Measurements from ENCODE around the gene RALGPS1.

Gene RALGPS1

GRCh38 chr9:127074561-127075548 lies 160.3 kb downstream of the RALGPS1 start:
- Histone ChIP-seq H2AFZ (ENCODE audit: low read depth, low read length) (no peak overlapping the region), H3K9ac (ENCODE audit: low read length) (no peak overlapping the region), H3K27ac (ENCODE audit: low read length) (no peak overlapping the region), H4K20me1 (ENCODE audit: insufficient read depth, low read length) (no peaks in the 10 kb centered on the region), H3K9me3 (ENCODE audit: insufficient read depth, low read length) (no peaks in the 10 kb centered on the region), H3K36me3 (replicated peaks; ENCODE audit: low read depth, low read length) (no peaks in the 10 kb centered on the region), H3K79me2 (ENCODE audit: low read length) (no peaks in the 10 kb centered on the region), H3K4me2 (ENCODE audit: low read length) (no peak overlapping the region), H3K4me3 (ENCODE audit: low read length) (no peak overlapping the region), H3K27me3 (ENCODE audit: low read depth, low read length) (no peaks in the 10 kb centered on the region; the same call in 1 of the 2 replicates), H3K4me1 (ENCODE audit: low read length) (no peaks in the 10 kb centered on the region)
- no peak for TF ChIP-seq CTCF (IDR thresholded peaks at IDR 0.05; ENCODE audit: low read depth, low read length)
- TF ChIP-seq EZH2phosphoT487 (IDR thresholded peaks at IDR 0.05; ENCODE audit: low read depth), result no peak

GRCh38 chr9:127075624-127076372 lies 161.2 kb downstream of the RALGPS1 start:
- no peak overlapping the region for H3K9ac ChIP-seq (ENCODE audit: low read length)
- no peak overlapping the region for H3K4me2 ChIP-seq (ENCODE audit: low read length)
- no peak overlapping the region for H3K4me3 ChIP-seq (ENCODE audit: low read length)
- no peak for TF ChIP-seq CTCF (IDR thresholded peaks at IDR 0.05; ENCODE audit: low read depth, low read length)
- TF ChIP-seq EZH2phosphoT487 (IDR thresholded peaks at IDR 0.05; ENCODE audit: low read depth), result no peak
- H3K36me3 ChIP-seq (replicated peaks; ENCODE audit: low read depth, low read length), result no peaks in the 10 kb centered on the region
- no peaks in the 10 kb centered on the region for H3K79me2 ChIP-seq (ENCODE audit: low read length)
- no peaks in the 10 kb centered on the region for H3K4me1 ChIP-seq (ENCODE audit: low read length)
- H3K9me3 ChIP-seq (ENCODE audit: insufficient read depth, low read length), result no peaks in the 10 kb centered on the region
- no peaks in the 10 kb centered on the region for H4K20me1 ChIP-seq (ENCODE audit: insufficient read depth, low read length)
- H3K27ac ChIP-seq (ENCODE audit: low read length), result no peak overlapping the region
- no peak overlapping the region for H2AFZ ChIP-seq (ENCODE audit: low read depth, low read length)
- H3K27me3 ChIP-seq (ENCODE audit: low read depth, low read length), result no peaks in the 10 kb centered on the region; the same call in 1 of the 2 replicates

- Histone ChIP-seq H3K27me3 (ENCODE audit: low read depth, low read length) (no peaks in the 10 kb centered on the region; the same call in 1 of the 2 replicates), H3K27ac (ENCODE audit: low read length) (no peak overlapping the region), H3K36me3 (replicated peaks; ENCODE audit: low read depth, low read length) (no peaks in the 10 kb centered on the region), H3K9ac (ENCODE audit: low read length) (no peak overlapping the region), H3K79me2 (ENCODE audit: low read length) (no peaks in the 10 kb centered on the region), H3K4me3 (ENCODE audit: low read length) (no peak overlapping the region), H3K9me3 (ENCODE audit: insufficient read depth, low read length) (no peaks in the 10 kb centered on the region), H3K4me1 (ENCODE audit: low read length) (no peaks in the 10 kb centered on the region), H3K4me2 (ENCODE audit: low read length) (no peak overlapping the region), H2AFZ (ENCODE audit: low read depth, low read length) (no peak overlapping the region), H4K20me1 (ENCODE audit: insufficient read depth, low read length) (no peaks in the 10 kb centered on the region)
- TF ChIP-seq CTCF (IDR thresholded peaks at IDR 0.05; ENCODE audit: low read depth, low read length) (no peak), EZH2phosphoT487 (IDR thresholded peaks at IDR 0.05; ENCODE audit: low read depth) (no peak)
Observed at GRCh38 chr9:127076860-127077643, 162.5 kb downstream of the RALGPS1 start.

All from OCI-LY3 (cell line).